ENCODE data around the gene TDG. TPM values are rescaled to one million over a fixed set of nuclear protein-coding genes. Genes with fewer than 3 reads are reported as not detected.

Gene TDG
- total RNA-seq, 1 experiment from 2014 or later, result 70.3 TPM

DNA sequence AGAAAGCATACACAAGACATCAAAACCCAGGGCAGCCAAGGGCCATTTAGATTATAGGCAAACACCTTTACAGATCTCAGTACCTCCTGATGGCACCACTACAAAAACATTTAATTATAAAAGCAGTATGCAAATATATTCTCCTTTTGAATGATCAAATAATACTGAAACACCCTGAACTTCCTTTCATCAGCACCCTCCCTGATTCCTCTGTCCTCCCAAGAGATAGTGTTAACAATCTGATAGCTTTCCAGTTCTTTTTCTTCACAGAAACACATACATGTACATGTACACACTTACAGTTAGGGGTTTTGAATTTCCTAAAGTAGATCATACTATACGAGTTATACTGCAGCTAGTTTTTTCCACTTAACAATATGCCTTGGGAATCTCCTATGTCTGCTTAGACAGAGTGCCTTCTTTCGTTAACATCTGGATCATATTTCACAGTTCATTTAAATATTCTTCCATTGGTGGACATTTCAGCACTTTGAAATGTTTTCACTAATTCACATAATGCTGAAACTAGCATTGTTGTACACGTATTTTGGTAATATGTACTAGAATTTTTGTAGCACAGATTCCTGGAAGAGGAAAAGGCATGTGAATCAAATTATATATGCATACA lies 35.2 kb downstream of the TDG start:
- Histone ChIP-seq H4K8ac (replicated peaks; ENCODE audit: insufficient read length, low read depth, low read length) (no peak overlapping the region), H3K56ac (ENCODE audit: insufficient read length, low read depth, low read length) (no peak overlapping the region), H4K5ac (ENCODE audit: insufficient read length, low read depth, low read length) (no peak overlapping the region), H3T11ph (ENCODE audit: low read length) (no peak overlapping the region), H3K27ac (ENCODE audit: insufficient read length, low read depth, low read length) (no peak overlapping the region), H2AFZ (ENCODE audit: low read length) (no peak overlapping the region), H3K23me2 (ENCODE audit: insufficient read length, low read depth, low read length, poor library complexity, severe bottlenecking) (no peaks in the 10 kb centered on the region), H3K79me1 (ENCODE audit: insufficient read depth, low read depth, low read length, poor library complexity, severe bottlenecking) (no peaks in the 10 kb centered on the region), H3K23ac (ENCODE audit: insufficient read length, low read depth, low read length) (no peak overlapping the region), H2AK5ac (ENCODE audit: insufficient read length, low read length) (no peak overlapping the region), H4K91ac (ENCODE audit: insufficient read length, low read depth, low read length) (no peak overlapping the region), H2BK120ac (ENCODE audit: low read depth, low read length, poor library complexity, severe bottlenecking) (no peak overlapping the region), H3K79me2 (ENCODE audit: insufficient read depth, low read length) (no peaks in the 10 kb centered on the region), H2BK20ac (ENCODE audit: low read depth, low read length, poor library complexity, severe bottlenecking) (no peak overlapping the region), H3K4me2 (ENCODE audit: insufficient read depth, insufficient read length, low read length) (no peak overlapping the region), H3K9ac (ENCODE audit: extremely low read depth, insufficient read length, low read length) (no peak overlapping the region), H3K27me3 (ENCODE audit: insufficient read depth, low read length) (no peaks in the 10 kb centered on the region), H3K14ac (ENCODE audit: insufficient read depth, low read length) (no peak overlapping the region), H2BK15ac (ENCODE audit: low read depth, low read length) (no peak overlapping the region), H3K18ac (ENCODE audit: insufficient read length, low read depth, low read length) (no peak overlapping the region), H2BK5ac (ENCODE audit: insufficient read length, low read length) (no peak overlapping the region), H2BK12ac (ENCODE audit: insufficient read length, low read depth, low read length) (no peak overlapping the region), H4K20me1 (ENCODE audit: control insufficient read depth, insufficient read depth, insufficient read length) (no peaks in the 10 kb centered on the region), H3K4ac (ENCODE audit: low read depth, low read length) (no peak overlapping the region), H3K4me1 (ENCODE audit: insufficient read depth, low read length) (no peaks in the 10 kb centered on the region), H3K9me3 (ENCODE audit: control insufficient read depth, low read depth, low read length) (no peaks in the 10 kb centered on the region)
- no peak for DNase-seq
- no peak overlapping the region for H3K4me3 Mint-ChIP-seq
- WGBS (ENCODE audit: extremely low coverage, insufficient read length, low lambda C conversion rate), result no CpG with 5 or more reads among the region's 3 CpGs
- H3K4me1 Mint-ChIP-seq, result peaks cover 0 to 2% of the 10 kb centered on the region in 2 experiments; a peak in 1 of 4 replicates
- H3K27me3 Mint-ChIP-seq (ENCODE audit: low read depth), result peaks cover 1% of the 10 kb centered on the region
- H3K27ac Mint-ChIP-seq, result no peak overlapping the region
- H3K9me3 Mint-ChIP-seq, result no peaks in the 10 kb centered on the region
- TF ChIP-seq, protein P1, sequence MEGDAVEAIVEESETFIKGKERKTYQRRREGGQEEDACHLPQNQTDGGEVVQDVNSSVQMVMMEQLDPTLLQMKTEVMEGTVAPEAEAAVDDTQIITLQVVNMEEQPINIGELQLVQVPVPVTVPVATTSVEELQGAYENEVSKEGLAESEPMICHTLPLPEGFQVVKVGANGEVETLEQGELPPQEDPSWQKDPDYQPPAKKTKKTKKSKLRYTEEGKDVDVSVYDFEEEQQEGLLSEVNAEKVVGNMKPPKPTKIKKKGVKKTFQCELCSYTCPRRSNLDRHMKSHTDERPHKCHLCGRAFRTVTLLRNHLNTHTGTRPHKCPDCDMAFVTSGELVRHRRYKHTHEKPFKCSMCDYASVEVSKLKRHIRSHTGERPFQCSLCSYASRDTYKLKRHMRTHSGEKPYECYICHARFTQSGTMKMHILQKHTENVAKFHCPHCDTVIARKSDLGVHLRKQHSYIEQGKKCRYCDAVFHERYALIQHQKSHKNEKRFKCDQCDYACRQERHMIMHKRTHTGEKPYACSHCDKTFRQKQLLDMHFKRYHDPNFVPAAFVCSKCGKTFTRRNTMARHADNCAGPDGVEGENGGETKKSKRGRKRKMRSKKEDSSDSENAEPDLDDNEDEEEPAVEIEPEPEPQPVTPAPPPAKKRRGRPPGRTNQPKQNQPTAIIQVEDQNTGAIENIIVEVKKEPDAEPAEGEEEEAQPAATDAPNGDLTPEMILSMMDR (conservative IDR thresholded peaks at IDR 0.05), result no peak
- H3K36me3 Mint-ChIP-seq (ENCODE audit: insufficient read depth in 1 of 3, low read depth in 3 of 3), result no peaks in the 10 kb centered on the region

All from H9 (cell line).